SJCRH30 (cell line): ENCODE measurements around the gene ZNF618. TPM values are rescaled to one million over a fixed set of nuclear protein-coding genes. Genes with fewer than 3 reads are reported as not detected.

Source experiments
- DNase-seq, 2 experiments: peaks; one replicate each; pipeline ENCODE4 v3.0.0-alpha.2; 2015 to 2020
- H3K27ac ChIP-seq: fragments of 250-450 bp; sonication (Bioruptor Pico); 2 replicates; pipeline ENCODE4 v1.5.1; 2020; ENCODE audit warnings: mild to moderate bottlenecking, moderate library complexity
- H3K27me3 ChIP-seq: fragments of 250-450 bp; sonication (Bioruptor Pico); 2 replicates; pipeline ENCODE4 v1.5.1; 2020; ENCODE audit warnings: mild to moderate bottlenecking, moderate library complexity
- H3K36me3 ChIP-seq: fragments of 250-450 bp; sonication (Bioruptor Pico); 2 replicates; pipeline ENCODE4 v1.5.1; 2020; ENCODE audit warnings: mild to moderate bottlenecking, moderate library complexity
- H3K4me1 ChIP-seq: fragments of 250-450 bp; sonication (Bioruptor Pico); 2 replicates; pipeline ENCODE4 v1.5.1; 2020; ENCODE audit warnings: mild to moderate bottlenecking, moderate library complexity
- H3K4me3 ChIP-seq: fragments of 250-450 bp; sonication (Bioruptor Pico); 2 replicates; pipeline ENCODE4 v1.5.1; 2020; ENCODE audit warnings: mild to moderate bottlenecking, moderate library complexity
- H3K9me3 ChIP-seq: fragments of 250-450 bp; sonication (Bioruptor Pico); replicated peaks from 2 replicates; pipeline ENCODE4 v1.5.1; 2020; ENCODE audit warnings: mild to moderate bottlenecking, moderate library complexity
- total RNA-seq: library from RNA; depleted of rRNA; stranded (reverse); fragments of >200 nt; shearing (Covaris generic); gene quantifications from 2 replicates; pipeline ENCODE4 v1.2.3, GENCODE V29; 2014

Gene ZNF618
- total RNA-seq, 1 experiment from 2014 or later: 19.3 TPM

GRCh38 chr9:114059047-114059803, 183.1 kb downstream of the ZNF618 start:
- Histone ChIP-seq H3K4me1 (peaks cover 23% of the 10 kb centered on the region), H3K27ac (peak overlapping the region; percentile 84), H3K4me3 (no peak overlapping the region), H3K36me3 (no peaks in the 10 kb centered on the region), H3K9me3 (peaks cover 6% of the 10 kb centered on the region; the same call in 1 of the 2 replicates), H3K27me3 (no peaks in the 10 kb centered on the region)
- peak; percentile 94 to 95 for DNase-seq

GRCh38 chr9:114060070-114060469, 184.0 kb downstream of the ZNF618 start:
- Histone ChIP-seq H3K4me3 (no peak overlapping the region), H3K4me1 (peaks cover 23% of the 10 kb centered on the region), H3K9me3 (peaks cover 6% of the 10 kb centered on the region; the same call in 1 of the 2 replicates), H3K36me3 (no peaks in the 10 kb centered on the region), H3K27ac (peak overlapping the region; percentile 84), H3K27me3 (no peaks in the 10 kb centered on the region)
- peak; percentile 40 to 60 for DNase-seq

- H3K4me1 ChIP-seq: peaks cover 23% of the 10 kb centered on the region
- no peak for DNase-seq
- H3K27ac ChIP-seq: no peak overlapping the region
- H3K9me3 ChIP-seq: peaks cover 6% of the 10 kb centered on the region; the same call in 1 of the 2 replicates
- H3K4me3 ChIP-seq: no peak overlapping the region
- H3K36me3 ChIP-seq: no peaks in the 10 kb centered on the region
- no peaks in the 10 kb centered on the region for H3K27me3 ChIP-seq
Observed at GRCh38 chr9:114060711-114061110, 184.6 kb downstream of the ZNF618 start.

GRCh38 chr9:114061292-114061691, 185.2 kb downstream of the ZNF618 start:
- Histone ChIP-seq H3K36me3 (no peaks in the 10 kb centered on the region), H3K9me3 (peaks cover 6% of the 10 kb centered on the region; the same call in 1 of the 2 replicates), H3K27ac (no peak overlapping the region), H3K4me1 (peaks cover 23% of the 10 kb centered on the region), H3K4me3 (no peak overlapping the region), H3K27me3 (no peaks in the 10 kb centered on the region)
- DNase-seq: no peak

GRCh38 chr9:114061830-114062474, 185.8 kb downstream of the ZNF618 start:
- no peak overlapping the region for H3K4me3 ChIP-seq
- no peaks in the 10 kb centered on the region for H3K27me3 ChIP-seq
- H3K9me3 ChIP-seq: peaks cover 6% of the 10 kb centered on the region; the same call in 1 of the 2 replicates
- H3K4me1 ChIP-seq: peaks cover 23% of the 10 kb centered on the region
- no peak for DNase-seq
- no peak overlapping the region for H3K27ac ChIP-seq
- no peaks in the 10 kb centered on the region for H3K36me3 ChIP-seq

- Histone ChIP-seq H3K4me1 (peaks cover 6% of the 10 kb centered on the region), H3K27me3 (no peaks in the 10 kb centered on the region), H3K9me3 (peaks cover 6% of the 10 kb centered on the region; the same call in 1 of the 2 replicates), H3K4me3 (no peak overlapping the region), H3K36me3 (no peaks in the 10 kb centered on the region), H3K27ac (no peak overlapping the region)
- DNase-seq: no peak
Observed at GRCh38 chr9:114065304-114065703, 189.2 kb downstream of the ZNF618 start.

GRCh38 chr9:114069476-114070187, 193.5 kb downstream of the ZNF618 start:
- DNase-seq: no peak
- no peak overlapping the region for H3K27ac ChIP-seq
- peaks cover 1% of the 10 kb centered on the region; the same call in 1 of the 2 replicates for H3K27me3 ChIP-seq
- no peaks in the 10 kb centered on the region; the same call in 1 of the 2 replicates for H3K4me1 ChIP-seq
- H3K36me3 ChIP-seq: no peaks in the 10 kb centered on the region
- no peak overlapping the region for H3K4me3 ChIP-seq
- H3K9me3 ChIP-seq: no peaks in the 10 kb centered on the region

- Histone ChIP-seq H3K36me3 (no peaks in the 10 kb centered on the region), H3K4me3 (no peak overlapping the region), H3K27ac (no peak overlapping the region), H3K4me1 (no peaks in the 10 kb centered on the region), H3K9me3 (no peaks in the 10 kb centered on the region), H3K27me3 (peaks cover 5% of the 10 kb centered on the region; the same call in 1 of the 2 replicates)
- DNase-seq: no peak
Observed at GRCh38 chr9:114070188-114071103, 194.3 kb downstream of the ZNF618 start.

GRCh38 chr9:114071197-114071795, 195.2 kb downstream of the ZNF618 start:
- no peaks in the 10 kb centered on the region for H3K36me3 ChIP-seq

GRCh38 chr9:114072184-114073140, 196.4 kb downstream of the ZNF618 start:
- Histone ChIP-seq H3K4me1 (no peaks in the 10 kb centered on the region), H3K4me3 (no peak overlapping the region), H3K27ac (no peak overlapping the region), H3K27me3 (peaks cover 5% of the 10 kb centered on the region; the same call in 1 of the 2 replicates), H3K36me3 (no peaks in the 10 kb centered on the region), H3K9me3 (no peaks in the 10 kb centered on the region)
- DNase-seq: peak in 1 of 2 experiments; percentile 41

More at GRCh38 chr9:114071197-114071795, 195.2 kb downstream of the ZNF618 start:
- no peaks in the 10 kb centered on the region for H3K4me1 ChIP-seq
- H3K27ac ChIP-seq: no peak overlapping the region
- no peak for DNase-seq
- no peaks in the 10 kb centered on the region for H3K9me3 ChIP-seq
- peaks cover 5% of the 10 kb centered on the region; the same call in 1 of the 2 replicates for H3K27me3 ChIP-seq
- H3K4me3 ChIP-seq: no peak overlapping the region

GRCh38 chr9:114075602-114076001, 199.5 kb downstream of the ZNF618 start:
- Histone ChIP-seq H3K9me3 (no peaks in the 10 kb centered on the region), H3K4me1 (peaks cover 7% of the 10 kb centered on the region; the same call in 1 of the 2 replicates), H3K4me3 (no peak overlapping the region), H3K27ac (no peak overlapping the region), H3K36me3 (no peaks in the 10 kb centered on the region), H3K27me3 (peaks cover 5% of the 10 kb centered on the region; the same call in 1 of the 2 replicates)
- DNase-seq: no peak

GRCh38 chr9:114076237-114077161, 200.4 kb downstream of the ZNF618 start:
- no peak overlapping the region for H3K27ac ChIP-seq
- H3K27me3 ChIP-seq: peaks cover 5% of the 10 kb centered on the region; the same call in 1 of the 2 replicates
- peaks cover 7% of the 10 kb centered on the region; the same call in 1 of the 2 replicates for H3K4me1 ChIP-seq
- H3K9me3 ChIP-seq: no peaks in the 10 kb centered on the region
- no peak for DNase-seq
- no peak overlapping the region for H3K4me3 ChIP-seq
- H3K36me3 ChIP-seq: no peaks in the 10 kb centered on the region
